H1 (cell line): ENCODE measurements around the gene SNAI1. TPM values are rescaled to one million over a fixed set of nuclear protein-coding genes. Genes with fewer than 3 reads are reported as not detected.

ENCODE experiments used
- polyA plus RNA-seq, 7 experiments: library from polyadenylated mRNA; depleted of rRNA in 3 of 7; stranded (reverse) in 5 of 7; unstranded in 2 of 7; fragments of >200 nt in 5 of 7; fragments of 200-250 nt in 2 of 7; gene quantifications; 1 replicate in 5 of 7; 2 replicates in 1 of 7; 4 replicates in 1 of 7; pipeline versions ENCODE4 v1.2.1 to v1.2.3, GENCODE V29; 2011 to 2013; ENCODE audit warnings: missing spikeins in 2 of 7, mixed read lengths in 2 of 7
- total RNA-seq: library from RNA; stranded (reverse); fragmentation: NEBNext Ultra II Directional; extraction: Animal tissue kit (Norgen Biotek cat#: 25700); gene quantifications from 2 replicates; pipeline ENCODE4 v1.2.1, GENCODE V29; 2021
- TF ChIP-seq, protein P1 (sequence below): fragments of 300-600 bp; sonication (generic); IDR thresholded peaks from 2 replicates; pipeline ENCODE4 v1.7.1; 2012; ENCODE audit warnings: low read length, moderate library complexity, mild to moderate bottlenecking, inconsistent platforms; ENCODE audit not compliant: insufficient replicate concordance
- TF ChIP-seq, protein P2 (sequence below): IDR thresholded peaks from 2 replicates; pipeline ENCODE4 v1.6.1; 2012; ENCODE audit warnings: low read length, inconsistent platforms
- TF ChIP-seq, protein P3 (sequence below): IDR thresholded peaks from 2 replicates; pipeline ENCODE4 v1.6.1; 2012; ENCODE audit warnings: inconsistent platforms

SNAI1 gene
- total and polyA plus RNA-seq, 2 of the 8 experiments (the other 6 are each of a cell fraction or from before 2014, with no cell fraction given), result 6.5 to 8.0 TPM

DNA sequence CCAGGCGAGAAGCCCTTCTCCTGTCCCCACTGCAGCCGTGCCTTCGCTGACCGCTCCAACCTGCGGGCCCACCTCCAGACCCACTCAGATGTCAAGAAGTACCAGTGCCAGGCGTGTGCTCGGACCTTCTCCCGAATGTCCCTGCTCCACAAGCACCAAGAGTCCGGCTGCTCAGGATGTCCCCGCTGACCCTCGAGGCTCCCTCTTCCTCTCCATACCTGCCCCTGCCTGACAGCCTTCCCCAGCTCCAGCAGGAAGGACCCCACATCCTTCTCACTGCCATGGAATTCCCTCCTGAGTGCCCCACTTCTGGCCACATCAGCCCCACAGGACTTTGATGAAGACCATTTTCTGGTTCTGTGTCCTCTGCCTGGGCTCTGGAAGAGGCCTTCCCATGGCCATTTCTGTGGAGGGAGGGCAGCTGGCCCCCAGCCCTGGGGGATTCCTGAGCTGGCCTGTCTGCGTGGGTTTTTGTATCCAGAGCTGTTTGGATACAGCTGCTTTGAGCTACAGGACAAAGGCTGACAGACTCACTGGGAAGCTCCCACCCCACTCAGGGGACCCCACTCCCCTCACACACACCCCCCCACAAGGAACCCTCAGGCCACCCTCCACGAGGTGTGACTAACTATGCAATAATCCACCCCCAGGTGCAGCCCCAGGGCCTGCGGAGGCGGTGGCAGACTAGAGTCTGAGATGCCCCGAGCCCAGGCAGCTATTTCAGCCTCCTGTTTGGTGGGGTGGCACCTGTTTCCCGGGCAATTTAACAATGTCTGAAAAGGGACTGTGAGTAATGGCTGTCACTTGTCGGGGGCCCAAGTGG lies 5.3 kb downstream of the SNAI1 start (continued):
- TF ChIP-seq, protein P1, sequence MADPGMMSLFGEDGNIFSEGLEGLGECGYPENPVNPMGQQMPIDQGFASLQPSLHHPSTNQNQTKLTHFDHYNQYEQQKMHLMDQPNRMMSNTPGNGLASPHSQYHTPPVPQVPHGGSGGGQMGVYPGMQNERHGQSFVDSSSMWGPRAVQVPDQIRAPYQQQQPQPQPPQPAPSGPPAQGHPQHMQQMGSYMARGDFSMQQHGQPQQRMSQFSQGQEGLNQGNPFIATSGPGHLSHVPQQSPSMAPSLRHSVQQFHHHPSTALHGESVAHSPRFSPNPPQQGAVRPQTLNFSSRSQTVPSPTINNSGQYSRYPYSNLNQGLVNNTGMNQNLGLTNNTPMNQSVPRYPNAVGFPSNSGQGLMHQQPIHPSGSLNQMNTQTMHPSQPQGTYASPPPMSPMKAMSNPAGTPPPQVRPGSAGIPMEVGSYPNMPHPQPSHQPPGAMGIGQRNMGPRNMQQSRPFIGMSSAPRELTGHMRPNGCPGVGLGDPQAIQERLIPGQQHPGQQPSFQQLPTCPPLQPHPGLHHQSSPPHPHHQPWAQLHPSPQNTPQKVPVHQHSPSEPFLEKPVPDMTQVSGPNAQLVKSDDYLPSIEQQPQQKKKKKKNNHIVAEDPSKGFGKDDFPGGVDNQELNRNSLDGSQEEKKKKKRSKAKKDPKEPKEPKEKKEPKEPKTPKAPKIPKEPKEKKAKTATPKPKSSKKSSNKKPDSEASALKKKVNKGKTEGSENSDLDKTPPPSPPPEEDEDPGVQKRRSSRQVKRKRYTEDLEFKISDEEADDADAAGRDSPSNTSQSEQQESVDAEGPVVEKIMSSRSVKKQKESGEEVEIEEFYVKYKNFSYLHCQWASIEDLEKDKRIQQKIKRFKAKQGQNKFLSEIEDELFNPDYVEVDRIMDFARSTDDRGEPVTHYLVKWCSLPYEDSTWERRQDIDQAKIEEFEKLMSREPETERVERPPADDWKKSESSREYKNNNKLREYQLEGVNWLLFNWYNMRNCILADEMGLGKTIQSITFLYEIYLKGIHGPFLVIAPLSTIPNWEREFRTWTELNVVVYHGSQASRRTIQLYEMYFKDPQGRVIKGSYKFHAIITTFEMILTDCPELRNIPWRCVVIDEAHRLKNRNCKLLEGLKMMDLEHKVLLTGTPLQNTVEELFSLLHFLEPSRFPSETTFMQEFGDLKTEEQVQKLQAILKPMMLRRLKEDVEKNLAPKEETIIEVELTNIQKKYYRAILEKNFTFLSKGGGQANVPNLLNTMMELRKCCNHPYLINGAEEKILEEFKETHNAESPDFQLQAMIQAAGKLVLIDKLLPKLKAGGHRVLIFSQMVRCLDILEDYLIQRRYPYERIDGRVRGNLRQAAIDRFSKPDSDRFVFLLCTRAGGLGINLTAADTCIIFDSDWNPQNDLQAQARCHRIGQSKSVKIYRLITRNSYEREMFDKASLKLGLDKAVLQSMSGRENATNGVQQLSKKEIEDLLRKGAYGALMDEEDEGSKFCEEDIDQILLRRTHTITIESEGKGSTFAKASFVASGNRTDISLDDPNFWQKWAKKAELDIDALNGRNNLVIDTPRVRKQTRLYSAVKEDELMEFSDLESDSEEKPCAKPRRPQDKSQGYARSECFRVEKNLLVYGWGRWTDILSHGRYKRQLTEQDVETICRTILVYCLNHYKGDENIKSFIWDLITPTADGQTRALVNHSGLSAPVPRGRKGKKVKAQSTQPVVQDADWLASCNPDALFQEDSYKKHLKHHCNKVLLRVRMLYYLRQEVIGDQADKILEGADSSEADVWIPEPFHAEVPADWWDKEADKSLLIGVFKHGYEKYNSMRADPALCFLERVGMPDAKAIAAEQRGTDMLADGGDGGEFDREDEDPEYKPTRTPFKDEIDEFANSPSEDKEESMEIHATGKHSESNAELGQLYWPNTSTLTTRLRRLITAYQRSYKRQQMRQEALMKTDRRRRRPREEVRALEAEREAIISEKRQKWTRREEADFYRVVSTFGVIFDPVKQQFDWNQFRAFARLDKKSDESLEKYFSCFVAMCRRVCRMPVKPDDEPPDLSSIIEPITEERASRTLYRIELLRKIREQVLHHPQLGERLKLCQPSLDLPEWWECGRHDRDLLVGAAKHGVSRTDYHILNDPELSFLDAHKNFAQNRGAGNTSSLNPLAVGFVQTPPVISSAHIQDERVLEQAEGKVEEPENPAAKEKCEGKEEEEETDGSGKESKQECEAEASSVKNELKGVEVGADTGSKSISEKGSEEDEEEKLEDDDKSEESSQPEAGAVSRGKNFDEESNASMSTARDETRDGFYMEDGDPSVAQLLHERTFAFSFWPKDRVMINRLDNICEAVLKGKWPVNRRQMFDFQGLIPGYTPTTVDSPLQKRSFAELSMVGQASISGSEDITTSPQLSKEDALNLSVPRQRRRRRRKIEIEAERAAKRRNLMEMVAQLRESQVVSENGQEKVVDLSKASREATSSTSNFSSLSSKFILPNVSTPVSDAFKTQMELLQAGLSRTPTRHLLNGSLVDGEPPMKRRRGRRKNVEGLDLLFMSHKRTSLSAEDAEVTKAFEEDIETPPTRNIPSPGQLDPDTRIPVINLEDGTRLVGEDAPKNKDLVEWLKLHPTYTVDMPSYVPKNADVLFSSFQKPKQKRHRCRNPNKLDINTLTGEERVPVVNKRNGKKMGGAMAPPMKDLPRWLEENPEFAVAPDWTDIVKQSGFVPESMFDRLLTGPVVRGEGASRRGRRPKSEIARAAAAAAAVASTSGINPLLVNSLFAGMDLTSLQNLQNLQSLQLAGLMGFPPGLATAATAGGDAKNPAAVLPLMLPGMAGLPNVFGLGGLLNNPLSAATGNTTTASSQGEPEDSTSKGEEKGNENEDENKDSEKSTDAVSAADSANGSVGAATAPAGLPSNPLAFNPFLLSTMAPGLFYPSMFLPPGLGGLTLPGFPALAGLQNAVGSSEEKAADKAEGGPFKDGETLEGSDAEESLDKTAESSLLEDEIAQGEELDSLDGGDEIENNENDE, result no peak
- TF ChIP-seq, protein P2, sequence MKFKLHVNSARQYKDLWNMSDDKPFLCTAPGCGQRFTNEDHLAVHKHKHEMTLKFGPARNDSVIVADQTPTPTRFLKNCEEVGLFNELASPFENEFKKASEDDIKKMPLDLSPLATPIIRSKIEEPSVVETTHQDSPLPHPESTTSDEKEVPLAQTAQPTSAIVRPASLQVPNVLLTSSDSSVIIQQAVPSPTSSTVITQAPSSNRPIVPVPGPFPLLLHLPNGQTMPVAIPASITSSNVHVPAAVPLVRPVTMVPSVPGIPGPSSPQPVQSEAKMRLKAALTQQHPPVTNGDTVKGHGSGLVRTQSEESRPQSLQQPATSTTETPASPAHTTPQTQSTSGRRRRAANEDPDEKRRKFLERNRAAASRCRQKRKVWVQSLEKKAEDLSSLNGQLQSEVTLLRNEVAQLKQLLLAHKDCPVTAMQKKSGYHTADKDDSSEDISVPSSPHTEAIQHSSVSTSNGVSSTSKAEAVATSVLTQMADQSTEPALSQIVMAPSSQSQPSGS, result no peak
- TF ChIP-seq, protein P3, sequence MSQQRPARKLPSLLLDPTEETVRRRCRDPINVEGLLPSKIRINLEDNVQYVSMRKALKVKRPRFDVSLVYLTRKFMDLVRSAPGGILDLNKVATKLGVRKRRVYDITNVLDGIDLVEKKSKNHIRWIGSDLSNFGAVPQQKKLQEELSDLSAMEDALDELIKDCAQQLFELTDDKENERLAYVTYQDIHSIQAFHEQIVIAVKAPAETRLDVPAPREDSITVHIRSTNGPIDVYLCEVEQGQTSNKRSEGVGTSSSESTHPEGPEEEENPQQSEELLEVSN, result no peak
